ENCODE results near the gene SUOX.

GRCh38 chr12:56042843-56043242 lies 45.8 kb downstream of the SUOX start:
- no peak for TF ChIP-seq SP1 (IDR thresholded peaks at IDR 0.05)
- TF ChIP-seq FOXA1 (IDR thresholded peaks at IDR 0.05), result no peak
- no peak for TF ChIP-seq MAX (IDR thresholded peaks at IDR 0.05)

Data from liver (tissue), 2 donors.